ENCODE measurements around the gene GRB2. TPM values are rescaled to one million over a fixed set of nuclear protein-coding genes. Genes with fewer than 3 reads are reported as not detected.

The GRB2 gene
- total and polyA plus RNA-seq, 7 donors = 39.5 to 71.6 (median 65.0) TPM

DNA sequence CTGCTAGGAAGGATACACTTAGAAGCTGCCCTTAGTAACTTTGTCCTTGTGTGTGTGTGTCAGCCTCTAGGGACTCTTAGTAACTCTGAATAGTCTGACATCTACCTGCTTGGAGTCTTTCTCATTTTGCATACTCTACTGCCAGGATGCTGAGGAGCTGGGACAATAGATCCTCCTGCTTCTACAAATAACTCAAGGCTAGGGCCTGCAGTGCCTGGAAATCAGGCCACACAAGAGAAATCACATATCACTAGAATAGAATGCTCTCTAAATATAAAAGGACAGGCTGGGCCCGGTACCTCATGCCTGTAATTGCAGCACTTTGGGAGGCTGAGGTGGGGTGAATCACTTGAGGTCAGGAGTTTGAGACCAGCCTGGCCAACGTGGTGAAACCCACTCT is 77.7 kb downstream of the GRB2 start:
- peaks cover 0 to 22% of the 10 kb centered on the region in 2 donors for H3K36me3 ChIP-seq (ENCODE audit: insufficient read depth in 1 of 2, low read depth in 1 of 2)
- no peaks in the 10 kb centered on the region for H3K9me3 ChIP-seq
- TF ChIP-seq, protein P1, sequence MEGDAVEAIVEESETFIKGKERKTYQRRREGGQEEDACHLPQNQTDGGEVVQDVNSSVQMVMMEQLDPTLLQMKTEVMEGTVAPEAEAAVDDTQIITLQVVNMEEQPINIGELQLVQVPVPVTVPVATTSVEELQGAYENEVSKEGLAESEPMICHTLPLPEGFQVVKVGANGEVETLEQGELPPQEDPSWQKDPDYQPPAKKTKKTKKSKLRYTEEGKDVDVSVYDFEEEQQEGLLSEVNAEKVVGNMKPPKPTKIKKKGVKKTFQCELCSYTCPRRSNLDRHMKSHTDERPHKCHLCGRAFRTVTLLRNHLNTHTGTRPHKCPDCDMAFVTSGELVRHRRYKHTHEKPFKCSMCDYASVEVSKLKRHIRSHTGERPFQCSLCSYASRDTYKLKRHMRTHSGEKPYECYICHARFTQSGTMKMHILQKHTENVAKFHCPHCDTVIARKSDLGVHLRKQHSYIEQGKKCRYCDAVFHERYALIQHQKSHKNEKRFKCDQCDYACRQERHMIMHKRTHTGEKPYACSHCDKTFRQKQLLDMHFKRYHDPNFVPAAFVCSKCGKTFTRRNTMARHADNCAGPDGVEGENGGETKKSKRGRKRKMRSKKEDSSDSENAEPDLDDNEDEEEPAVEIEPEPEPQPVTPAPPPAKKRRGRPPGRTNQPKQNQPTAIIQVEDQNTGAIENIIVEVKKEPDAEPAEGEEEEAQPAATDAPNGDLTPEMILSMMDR (IDR thresholded peaks at IDR 0.05) = no peak
- no peaks in the 10 kb centered on the region for H3K27me3 ChIP-seq (ENCODE audit: insufficient read depth in 3 of 3, low read length in 2 of 3)
- ATAC-seq (no peak), DNase-seq (no peak)
- 59 to 75% (median 72%) methylated on average over 2 of the region's 2 CpGs for WGBS, 3 donors
- intact Hi-C loops (cut with DNase I) = no loop called here
- H3K4me3 ChIP-seq = no peak overlapping the region
- H3K27ac ChIP-seq = no peak overlapping the region
- peaks cover 11% of the 10 kb centered on the region for H3K4me1 ChIP-seq

DNA sequence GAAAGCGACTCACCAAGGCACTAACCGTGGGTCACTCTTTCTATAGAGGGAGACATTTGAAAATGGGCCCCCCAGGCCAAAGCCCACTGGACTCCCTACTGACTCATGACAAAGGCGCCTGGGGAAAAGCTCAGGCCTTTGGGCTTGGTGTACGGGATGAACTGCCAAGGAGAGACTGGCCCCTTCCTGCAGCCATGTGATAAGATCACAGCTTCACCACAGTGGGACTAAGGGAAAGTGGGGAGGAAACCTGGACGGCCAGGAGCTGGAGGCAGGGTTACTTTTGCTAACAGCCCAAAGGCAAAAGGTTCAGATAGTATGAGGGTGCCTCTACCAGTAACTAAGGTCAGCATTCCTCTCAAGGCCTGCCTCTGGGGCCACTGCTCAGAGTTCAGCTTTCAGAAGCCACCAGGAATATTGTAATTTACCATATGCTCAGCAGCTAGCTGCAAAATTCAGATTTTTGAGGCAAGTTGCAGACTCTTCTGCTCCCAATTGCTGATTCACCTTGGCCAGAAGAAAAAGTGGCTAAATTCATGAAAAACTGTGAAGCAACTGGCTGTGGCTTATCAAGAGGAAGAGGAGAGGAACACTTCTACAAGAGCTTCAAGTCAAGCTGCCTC is 79.1 kb downstream of the GRB2 start:
- H3K4me1 ChIP-seq = peaks cover 11% of the 10 kb centered on the region
- intact Hi-C loops (cut with DNase I) = no loop called here

DNA sequence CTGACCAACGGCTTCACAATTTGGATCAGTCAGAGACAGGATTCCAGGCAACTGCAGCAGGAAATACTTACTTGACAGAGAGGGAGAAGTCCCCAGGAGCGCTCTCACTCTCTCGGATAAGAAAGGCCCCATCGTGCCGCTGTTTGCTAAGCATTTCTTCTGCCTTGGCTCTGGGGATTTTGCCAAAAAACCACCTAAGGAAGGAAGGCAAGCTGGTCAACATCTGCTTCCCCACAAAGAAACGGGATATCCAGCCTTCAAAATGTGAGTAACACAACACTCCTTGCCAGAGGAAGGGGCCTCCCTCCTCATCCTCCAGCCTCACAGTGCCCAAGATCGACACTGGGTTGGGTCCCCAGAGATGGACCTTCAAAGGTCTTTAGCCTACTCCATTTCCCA is 79.7 kb downstream of the GRB2 start:
- DNase-seq (no peak), ATAC-seq (no peak)
- Histone ChIP-seq H3K36me3 (ENCODE audit: insufficient read depth in 1 of 2, low read depth in 1 of 2) (peaks cover 0 to 20% of the 10 kb centered on the region in 2 donors), H3K4me1 (peaks cover 11% of the 10 kb centered on the region), H3K4me3 (no peak overlapping the region), H3K27me3 (ENCODE audit: insufficient read depth in 3 of 3, low read length in 2 of 3) (no peaks in the 10 kb centered on the region), H3K9me3 (no peaks in the 10 kb centered on the region), H3K27ac (peak overlapping the region; percentile 42)
- TF ChIP-seq, protein P1 (IDR thresholded peaks at IDR 0.05) = no peak
- 46 to 52% (median 49%) methylated on average over 7 of the region's 7 CpGs for WGBS, 3 donors
- intact Hi-C loops (cut with DNase I) = no loop called here

More for the DNA sequence above, 79.1 kb downstream of the GRB2 start:
- TF ChIP-seq, protein P1 (IDR thresholded peaks at IDR 0.05) = no peak
- ATAC-seq (peak in 1 of 4 donors; percentile 23), DNase-seq (no peak)
- H3K27me3 ChIP-seq (ENCODE audit: insufficient read depth in 3 of 3, low read length in 2 of 3) = no peaks in the 10 kb centered on the region
- peaks cover 0 to 15% of the 10 kb centered on the region in 2 donors for H3K36me3 ChIP-seq (ENCODE audit: insufficient read depth in 1 of 2, low read depth in 1 of 2)
- H3K9me3 ChIP-seq = no peaks in the 10 kb centered on the region
- peak overlapping the region; percentile 42 for H3K27ac ChIP-seq
- WGBS, 3 donors = 62 to 72% (median 62%) methylated on average over 5 of the region's 5 CpGs
- no peak overlapping the region for H3K4me3 ChIP-seq

DNA sequence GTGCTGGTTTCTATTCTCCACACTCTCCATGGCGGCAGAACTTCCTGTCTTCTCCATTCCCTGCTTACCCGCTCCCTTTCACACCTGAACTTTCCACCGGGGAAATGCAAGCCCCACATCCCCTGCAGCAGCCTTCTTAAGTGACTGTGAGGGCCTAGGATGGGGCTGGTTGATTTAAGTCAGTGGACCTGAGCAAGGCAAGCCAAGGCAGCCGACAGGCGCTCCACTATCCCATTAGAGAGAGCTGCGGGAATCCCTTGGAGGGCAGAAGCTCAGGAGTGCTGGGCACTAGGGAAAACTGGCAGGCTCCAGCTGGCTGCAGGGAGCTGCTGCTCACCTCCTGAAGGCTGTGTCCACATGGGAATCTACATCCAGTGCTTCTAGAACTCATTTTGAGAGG is 80.1 kb downstream of the GRB2 start:
- WGBS, 3 donors = 70 to 82% (median 76%) methylated on average over 6 of the region's 6 CpGs
- peaks cover 11% of the 10 kb centered on the region for H3K4me1 ChIP-seq
- no peak overlapping the region for H3K4me3 ChIP-seq
- intact Hi-C loops (cut with DNase I) = no loop called here
- H3K27ac ChIP-seq = peak overlapping the region; percentile 7
- no peaks in the 10 kb centered on the region for H3K9me3 ChIP-seq
- ATAC-seq = no peak
- TF ChIP-seq, protein P1 (IDR thresholded peaks at IDR 0.05) = no peak
- DNase-seq = no peak
- no peaks in the 10 kb centered on the region for H3K27me3 ChIP-seq (ENCODE audit: insufficient read depth in 3 of 3, low read length in 2 of 3)
- peaks cover 0 to 25% of the 10 kb centered on the region in 2 donors for H3K36me3 ChIP-seq (ENCODE audit: insufficient read depth in 1 of 2, low read depth in 1 of 2)

DNA sequence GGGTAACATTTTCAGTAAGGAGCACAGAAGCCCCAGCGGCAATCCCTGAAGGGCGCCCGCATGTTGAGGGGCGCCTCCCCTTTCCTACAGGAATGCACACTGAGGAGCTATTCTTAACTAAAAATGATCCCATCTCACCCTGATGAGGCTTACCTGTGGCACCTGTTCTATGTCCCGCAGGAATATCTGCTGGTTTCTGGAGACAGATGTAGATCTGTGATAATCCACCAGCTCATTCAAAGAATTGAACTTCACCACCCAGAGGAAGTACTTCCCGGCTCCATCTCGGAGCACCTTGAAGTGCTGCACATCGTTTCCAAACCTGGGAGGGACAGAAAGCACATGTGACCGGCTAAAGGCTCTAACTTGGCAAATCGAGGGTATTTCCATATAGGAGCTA is 84.0 kb downstream of the GRB2 start:
- Histone ChIP-seq H3K27ac (no peak overlapping the region), H3K4me1 (peaks cover 10% of the 10 kb centered on the region), H3K9me3 (no peaks in the 10 kb centered on the region), H3K36me3 (ENCODE audit: insufficient read depth in 1 of 2, low read depth in 1 of 2) (peaks cover 0 to 53% of the 10 kb centered on the region in 2 donors), H3K4me3 (no peak overlapping the region), H3K27me3 (ENCODE audit: insufficient read depth in 3 of 3, low read length in 2 of 3) (no peaks in the 10 kb centered on the region)
- TF ChIP-seq, protein P1 (IDR thresholded peaks at IDR 0.05) = no peak
- intact Hi-C loops (cut with DNase I) = loop anchor here in 1 of 2 donors (5.0 kb wide), 1 partner anchor 196 kb away; the partner anchor contains the start of genes CASKIN2 and TSEN54
- DNase-seq = no peak
- 83 to 90% (median 88%) methylated on average over 10 of the region's 10 CpGs for WGBS, 3 donors
- ATAC-seq = no peak
